HG03520 (cell line): ENCODE data around the gene SLC25A4.
A peak's percentile ranks its signal among the peaks of the same experiment; 100 is the strongest.
"Not testable (repeated sequence)": the region's sequence is repeated elsewhere in the genome, so short reads cannot be mapped to it uniquely, and the experiment has no call there.

ENCODE experiments used
- ATAC-seq: cut with Tn5 transposase; IDR thresholded peaks from one replicate; pipeline ENCODE4 v1.9.1; 2021; ENCODE audit warnings: mild to moderate bottlenecking, moderate library complexity; ENCODE audit not compliant: unreplicated experiment

SLC25A4 gene

DNA sequence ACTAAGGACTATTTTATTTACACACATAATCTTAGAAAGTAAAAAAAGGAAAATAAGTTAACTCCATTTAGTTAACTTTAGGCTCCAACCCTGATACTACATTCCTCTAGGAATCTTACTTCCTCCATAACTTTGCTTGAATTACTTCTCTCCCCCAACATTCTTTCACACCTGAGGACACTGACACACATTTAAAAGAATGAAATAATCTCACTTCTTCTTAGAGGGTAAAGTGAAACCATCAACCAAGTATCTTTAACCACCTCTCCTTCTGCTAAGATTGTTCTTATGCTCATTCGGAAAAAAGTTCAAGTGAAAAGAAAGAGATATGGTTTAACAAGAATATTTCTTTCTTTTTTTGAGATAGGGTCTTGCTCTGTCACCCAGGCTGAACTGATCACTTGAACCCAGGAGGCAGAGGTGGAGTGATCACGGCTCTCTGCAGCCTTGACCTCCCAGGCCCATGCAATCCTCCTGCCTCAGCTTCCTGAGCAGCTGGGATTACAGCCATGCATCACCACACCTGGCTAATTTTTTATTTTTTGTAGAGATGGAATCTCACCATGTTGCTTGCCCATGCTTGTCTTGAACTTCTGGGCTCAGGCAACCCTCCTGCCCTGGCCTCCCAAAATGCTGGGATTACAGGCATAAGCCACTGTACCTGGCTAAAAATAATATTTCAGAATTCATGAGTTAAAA is 28.5 kb downstream of the SLC25A4 start:
- no peak for ATAC-seq

DNA sequence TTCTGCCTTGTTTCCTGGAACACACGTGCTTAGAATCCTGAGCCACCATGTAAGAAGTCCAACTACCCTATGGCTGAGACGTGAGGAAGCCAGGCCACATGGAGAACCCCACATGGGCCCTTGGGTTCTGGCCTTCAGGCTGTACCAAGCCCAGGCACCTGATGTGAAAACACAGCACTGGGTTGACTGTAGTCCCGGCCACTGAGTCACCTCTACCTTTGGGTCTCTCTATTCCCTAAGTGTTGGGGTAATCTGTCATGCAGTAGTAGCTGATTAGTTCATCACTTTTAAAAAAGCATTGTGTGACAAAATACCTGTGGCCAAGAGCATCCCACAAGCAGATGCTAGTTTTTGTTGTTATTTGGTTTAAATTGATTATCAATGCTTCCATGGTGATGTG is 36.4 kb downstream of the SLC25A4 start:
- ATAC-seq: no peak

DNA sequence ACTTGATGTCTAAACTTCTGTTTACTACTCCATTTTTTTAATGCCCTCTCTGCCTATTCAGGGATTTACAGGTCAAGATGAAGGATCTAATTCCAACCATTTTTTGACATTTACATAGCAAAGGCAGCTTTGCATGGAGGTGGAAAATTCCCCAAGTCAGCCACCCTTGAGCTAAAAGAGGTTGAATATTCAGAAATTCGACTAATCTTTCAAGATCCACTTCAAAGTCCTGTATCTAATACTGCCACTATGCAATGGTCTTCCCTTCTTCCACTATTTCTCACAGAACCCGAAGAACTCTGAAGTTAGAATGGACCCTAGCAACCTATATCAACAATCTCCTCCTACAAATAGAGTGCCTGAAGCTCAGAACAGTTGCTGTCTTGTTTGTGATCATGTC is 39.2 kb downstream of the SLC25A4 start:
- ATAC-seq: no peak

DNA sequence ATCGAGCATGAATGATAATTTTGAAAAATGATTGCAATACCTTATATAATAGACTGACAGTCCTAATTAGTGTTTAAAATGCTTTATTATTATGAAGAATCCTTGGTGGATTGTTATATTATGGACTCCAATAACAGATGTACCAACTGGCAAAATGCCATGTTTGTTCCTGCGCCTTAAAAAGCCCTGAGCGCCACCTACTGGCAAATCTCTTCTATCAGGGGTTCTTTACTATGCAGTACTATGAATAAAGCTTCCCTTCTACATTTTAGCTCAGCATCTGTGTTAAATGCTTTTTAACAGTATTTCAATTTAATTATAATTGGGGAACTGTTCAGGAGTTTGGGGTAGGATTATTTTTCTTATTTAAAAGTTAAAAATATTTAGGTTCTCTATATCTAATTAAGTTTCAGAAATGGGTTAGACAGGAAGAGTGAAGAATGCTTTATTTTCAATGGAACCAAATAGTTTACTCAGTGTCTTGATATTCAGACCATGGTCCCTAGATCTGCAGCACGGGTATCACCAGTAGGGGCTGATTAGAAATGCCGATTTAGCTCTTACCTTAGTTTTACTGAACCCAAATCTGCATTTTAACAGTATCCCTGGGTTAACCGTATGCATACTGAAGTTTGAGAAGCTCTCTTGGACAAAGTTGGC is 40.7 kb downstream of the SLC25A4 start:
- ATAC-seq: peak; percentile 61

- ATAC-seq: no peak
Observed at GRCh38 chr4:185186769-185187168, 43.7 kb downstream of the SLC25A4 start.

DNA sequence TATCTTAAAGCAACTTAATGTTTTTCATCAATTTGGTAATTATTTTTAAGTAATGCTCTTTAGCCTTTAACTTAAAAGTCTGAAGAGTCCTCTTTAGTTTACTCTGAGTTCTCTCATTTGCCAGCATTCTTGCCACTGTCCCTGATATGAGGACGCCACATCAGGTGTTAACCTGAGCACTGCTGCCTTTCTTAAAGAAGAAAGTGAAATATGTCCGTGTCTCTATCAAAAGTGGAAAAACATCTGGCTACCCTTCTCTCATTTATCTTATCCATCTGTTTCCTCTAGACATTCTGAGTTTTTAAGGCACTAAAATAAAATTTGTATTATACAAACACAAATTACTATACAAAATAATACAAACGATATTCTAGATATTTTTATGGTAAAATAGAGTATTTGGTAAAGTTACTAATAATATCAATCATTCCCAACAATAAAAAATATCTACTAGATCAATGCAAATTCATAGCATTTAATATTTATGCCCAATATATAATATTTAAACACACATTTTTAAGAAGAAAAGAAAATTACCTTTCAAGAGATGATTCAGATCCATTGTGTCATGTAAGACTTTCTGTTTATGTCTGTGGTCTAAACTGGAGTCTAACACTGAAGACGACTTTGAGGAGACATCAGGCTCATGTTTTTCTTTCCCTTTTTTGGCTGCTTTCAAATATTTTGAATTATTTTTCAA is 46.7 kb downstream of the SLC25A4 start:
- no peak for ATAC-seq

- ATAC-seq: no peak
Observed at GRCh38 chr4:185190306-185190856, 47.3 kb downstream of the SLC25A4 start.

DNA sequence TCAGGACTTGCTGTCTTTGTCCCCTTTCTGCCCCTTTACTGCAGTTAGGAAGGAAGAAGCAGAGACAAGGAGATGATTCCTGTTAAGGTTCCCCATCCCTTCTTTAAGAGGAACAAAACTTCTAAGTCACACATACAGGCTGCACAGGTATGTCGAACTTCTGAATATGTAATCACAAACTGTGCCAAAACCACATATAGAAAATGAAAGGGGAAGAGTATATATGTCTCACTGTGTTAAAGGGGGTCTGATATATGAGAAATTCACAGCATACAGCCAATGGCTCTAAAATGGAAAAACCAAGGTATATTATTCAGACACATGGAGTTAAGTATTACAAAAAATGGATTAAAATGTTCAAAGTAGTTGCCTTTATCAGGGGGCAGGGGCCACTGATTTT is 49.0 kb downstream of the SLC25A4 start:
- ATAC-seq: peak; percentile 91

DNA sequence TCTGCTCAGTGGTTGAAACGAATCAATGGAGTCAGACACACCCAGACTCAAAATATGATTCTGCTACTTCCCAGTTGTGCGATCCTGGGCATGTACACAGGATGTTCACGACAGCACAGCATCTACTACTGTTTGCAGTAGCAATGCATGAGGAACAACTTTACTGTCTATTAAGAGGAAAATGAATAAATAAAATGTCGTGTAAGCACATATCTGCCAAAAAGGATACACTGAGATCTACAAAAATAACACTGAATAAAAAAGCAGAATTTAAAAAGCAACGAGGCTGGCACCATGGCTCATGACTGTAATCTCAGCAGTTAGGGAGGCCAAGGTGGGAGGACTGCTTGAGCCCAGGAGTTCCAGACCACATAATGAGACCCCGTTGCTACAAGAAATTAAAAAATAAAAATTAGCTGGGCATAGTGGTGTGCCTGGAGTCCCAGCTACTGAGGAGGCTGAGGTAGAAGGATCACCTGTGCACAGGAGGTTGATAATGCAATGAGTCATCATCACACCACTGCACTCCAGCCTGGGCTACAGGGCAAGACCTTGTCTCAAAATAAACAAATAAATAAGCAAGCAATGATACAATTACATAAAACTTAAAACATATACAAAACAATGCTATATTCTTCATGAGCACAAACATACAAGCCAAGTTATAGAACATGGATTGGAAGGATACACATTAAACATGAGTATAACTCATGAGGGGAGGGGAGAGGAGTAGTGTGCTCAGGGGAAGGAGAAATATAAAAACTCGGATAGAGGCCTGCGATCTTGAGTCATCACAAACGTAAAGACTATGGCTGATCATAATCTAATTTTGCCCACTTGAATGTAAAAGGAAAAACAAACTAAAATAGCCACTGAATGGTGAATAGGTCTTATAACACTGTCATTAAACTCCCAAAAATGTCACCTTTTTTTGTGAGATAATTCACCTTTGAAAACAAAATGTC is 52.1 kb downstream of the SLC25A4 start:
- ATAC-seq: no peak

DNA sequence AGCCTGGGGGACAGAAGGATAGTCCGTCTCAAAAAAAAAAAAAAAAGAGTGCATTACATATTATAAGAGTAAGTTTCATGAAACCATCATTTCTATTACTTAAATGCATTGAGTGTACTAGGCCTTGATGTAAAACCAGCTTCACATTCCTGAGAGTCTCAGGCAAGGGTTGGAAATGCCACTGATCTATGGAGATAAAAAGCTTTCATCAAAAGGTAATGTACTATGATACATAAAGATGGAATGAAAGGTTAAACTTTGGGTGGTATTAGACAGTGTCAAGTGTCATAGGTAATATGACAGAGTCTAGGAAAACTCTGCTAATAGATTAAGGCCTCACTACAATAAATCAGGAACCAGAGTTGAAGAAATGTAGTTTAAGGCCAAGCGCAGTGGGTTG is 53.4 kb downstream of the SLC25A4 start:
- ATAC-seq: no peak

GRCh38 chr4:185198189-185198588 is 55.1 kb downstream of the SLC25A4 start:
- not testable (repeated sequence) for ATAC-seq
